Renal cortical epithelial cell (primary cell): Measurements from ENCODE around the gene DSN1. TPM values are rescaled to one million over a fixed set of nuclear protein-coding genes. Genes with fewer than 3 reads are reported as not detected.
"Not testable (repeated sequence)": the region's sequence is repeated elsewhere in the genome, so short reads cannot be mapped to it uniquely, and the experiment has no call there.

Experiments
- DNase-seq: peaks from one replicate; pipeline ENCODE4 v3.0.0-alpha.2; 2011; ENCODE audit warnings: low read depth
- total RNA-seq: library from RNA; depleted of rRNA; stranded (reverse); fragments of >200 nt; gene quantifications from 2 replicates; pipeline ENCODE4 v1.2.3, GENCODE V29; 2014

The DSN1 gene, protein sequence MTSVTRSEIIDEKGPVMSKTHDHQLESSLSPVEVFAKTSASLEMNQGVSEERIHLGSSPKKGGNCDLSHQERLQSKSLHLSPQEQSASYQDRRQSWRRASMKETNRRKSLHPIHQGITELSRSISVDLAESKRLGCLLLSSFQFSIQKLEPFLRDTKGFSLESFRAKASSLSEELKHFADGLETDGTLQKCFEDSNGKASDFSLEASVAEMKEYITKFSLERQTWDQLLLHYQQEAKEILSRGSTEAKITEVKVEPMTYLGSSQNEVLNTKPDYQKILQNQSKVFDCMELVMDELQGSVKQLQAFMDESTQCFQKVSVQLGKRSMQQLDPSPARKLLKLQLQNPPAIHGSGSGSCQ
- total RNA-seq = 8.1 and 19.1 TPM in 2 replicates

DNA sequence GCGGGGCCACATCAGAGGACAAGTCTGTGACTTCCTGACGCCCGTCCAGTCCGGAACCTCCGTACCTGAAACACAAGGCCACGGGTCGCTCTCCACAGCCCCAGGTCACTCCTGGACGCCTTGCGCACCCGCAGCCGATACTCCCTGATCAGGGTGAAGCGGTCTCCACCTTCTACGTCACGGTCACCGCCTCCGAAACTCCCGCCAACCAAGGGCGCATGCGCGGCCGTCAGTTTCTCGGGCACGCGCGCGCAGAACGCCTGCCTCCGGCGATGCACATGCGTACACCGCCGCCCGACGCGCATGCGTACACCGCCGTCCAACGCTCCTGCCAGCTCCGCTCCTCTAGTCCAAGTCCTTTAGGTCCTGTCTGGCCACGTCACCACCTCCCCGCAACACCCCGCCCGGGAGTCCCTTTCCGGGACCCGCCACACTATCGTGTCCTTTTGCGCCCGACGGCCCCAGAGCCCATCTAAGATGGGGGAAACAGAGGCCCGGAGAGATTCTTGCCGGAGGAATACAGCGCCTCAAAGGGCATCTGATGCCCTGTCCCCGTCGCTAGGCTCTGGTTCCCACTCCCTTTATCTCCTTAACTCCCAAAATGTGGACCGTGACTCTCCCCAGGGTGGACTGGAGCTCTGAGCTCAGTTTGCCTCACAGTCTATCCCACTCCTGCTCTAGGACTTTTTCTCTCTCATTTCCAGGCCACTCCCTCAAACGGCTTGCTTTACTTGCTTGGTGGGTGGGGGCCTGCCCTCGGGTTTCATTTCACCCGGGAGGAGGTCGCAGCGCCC is at the start of gene DSN1:
DSN1 (minus strand) TSS at position 167 of the 794 bp plus-strand sequence. CDS start 2,305 bp downstream, outside the sequence.
- peak; percentile 87 for DNase-seq

DNA sequence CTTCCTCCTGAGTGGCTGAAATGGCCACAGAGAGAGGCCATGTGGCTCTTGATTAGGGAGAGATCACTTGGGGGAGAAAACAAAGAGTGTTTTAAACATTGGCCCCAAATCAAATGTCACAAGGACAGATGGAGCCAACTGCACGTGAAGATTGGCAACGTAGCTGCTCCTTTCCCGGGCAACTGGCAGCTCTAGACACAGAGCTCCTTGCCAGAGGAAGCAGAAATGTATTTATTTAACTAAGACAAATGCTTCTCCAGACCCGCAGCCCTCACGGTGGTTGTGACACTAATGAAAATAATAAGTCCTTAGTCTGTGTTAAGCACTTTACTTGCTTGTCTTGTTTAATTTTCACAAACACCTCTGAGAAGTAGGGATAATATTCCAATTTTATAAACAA is 49.6 kb upstream of the DSN1 start:
- DNase-seq = no peak

DNA sequence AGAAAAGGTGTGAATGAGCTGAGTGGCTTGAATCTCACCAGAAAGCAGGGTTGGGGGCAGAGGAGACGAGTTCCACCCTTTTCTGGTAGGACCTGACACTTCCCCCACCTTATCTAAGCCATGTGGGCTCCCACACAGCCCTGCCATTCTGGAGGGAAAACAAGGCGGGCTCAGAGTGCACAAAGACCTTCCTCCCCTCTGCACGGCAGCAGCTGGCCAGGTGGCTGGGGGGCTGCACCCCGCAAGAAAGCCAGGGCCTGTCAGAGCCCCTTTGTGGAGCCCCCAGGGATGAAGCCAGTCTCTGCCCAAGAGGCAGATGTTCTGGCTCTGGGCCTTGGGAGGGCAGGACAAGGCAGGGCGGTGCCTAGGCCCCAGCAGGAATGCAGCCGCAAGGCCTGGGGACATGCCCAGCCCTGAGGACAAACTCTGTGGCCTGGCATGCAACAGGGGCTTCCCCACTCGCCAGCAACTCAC is 48.4 kb upstream of the DSN1 start:
- DNase-seq = no peak

DNA sequence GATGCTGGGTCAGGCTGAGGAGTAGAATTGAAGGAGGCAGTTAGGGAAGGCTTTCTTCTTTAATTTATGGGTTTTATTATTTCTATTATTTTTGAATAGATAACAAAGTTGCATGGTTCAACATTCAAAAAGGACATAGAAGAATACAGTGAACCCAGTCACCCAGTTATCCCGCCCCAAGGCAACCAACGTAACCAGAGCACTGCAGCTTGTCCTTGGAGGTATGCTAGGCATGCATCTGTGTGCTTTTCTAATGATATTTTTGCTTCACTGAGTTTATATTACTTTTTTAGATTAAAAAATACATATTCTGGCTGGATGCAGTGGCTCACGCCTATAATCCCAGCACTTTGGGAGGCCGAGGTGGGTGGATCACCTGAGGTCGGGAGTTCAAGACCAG is 47.4 kb upstream of the DSN1 start:
- DNase-seq = no peak

DNA sequence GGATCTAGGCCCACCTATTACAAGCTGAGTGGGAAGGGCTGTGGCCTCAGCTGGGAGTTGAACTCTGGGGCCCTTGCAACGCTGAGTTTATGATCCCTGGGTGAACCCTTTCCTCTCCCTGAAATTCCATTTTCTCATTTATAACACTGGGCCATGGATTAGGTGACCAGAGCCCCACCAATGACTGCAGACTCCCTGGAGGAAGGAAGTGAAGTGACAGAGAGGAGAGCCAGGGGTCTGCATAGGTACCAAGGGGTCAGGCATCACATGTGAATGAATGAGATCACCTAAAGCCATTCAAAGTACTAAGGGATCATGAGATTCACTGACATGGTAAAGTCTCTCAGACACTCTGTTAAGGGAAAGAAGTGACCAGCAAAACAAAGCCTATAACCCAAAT is 46.5 kb upstream of the DSN1 start:
- no peak for DNase-seq

DNA sequence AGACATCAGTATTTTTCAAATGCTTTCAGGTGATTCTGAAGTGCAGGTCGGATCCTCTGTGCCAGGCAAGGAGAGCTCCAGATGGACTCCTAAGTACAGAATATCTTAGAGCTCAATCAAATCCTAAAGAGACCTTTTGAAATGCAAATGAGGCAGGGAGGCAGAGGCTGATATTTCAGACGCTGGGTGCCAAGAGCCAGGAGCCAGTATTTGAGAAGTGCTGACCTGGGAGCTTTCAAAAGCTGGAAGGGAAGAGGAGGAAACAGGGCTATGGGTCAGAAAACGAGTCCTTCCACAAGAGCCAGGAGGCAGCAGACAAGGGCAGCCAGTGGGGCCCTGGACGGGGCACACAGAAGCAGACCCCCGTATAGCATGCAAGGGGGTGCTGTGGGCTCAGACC is 46.1 kb upstream of the DSN1 start:
- DNase-seq = no peak

DNA sequence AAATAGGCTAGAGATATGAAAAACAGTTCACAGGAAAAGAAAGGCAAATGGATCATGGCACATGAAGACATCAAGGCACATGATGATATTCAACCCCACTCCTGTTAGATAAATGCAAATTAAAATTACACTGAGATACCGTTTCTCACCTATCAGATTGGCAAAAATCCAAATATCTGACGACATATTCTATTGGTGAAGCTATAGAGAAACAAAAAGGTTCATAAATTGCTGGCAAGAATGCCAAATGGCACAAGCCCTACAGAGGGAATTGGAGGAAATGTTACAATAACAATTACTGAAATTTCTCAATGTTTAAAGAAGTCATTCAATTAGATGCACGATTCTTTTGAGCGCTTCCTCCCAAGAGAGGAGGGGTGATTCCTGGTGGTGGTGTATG is 45.3 kb upstream of the DSN1 start:
- DNase-seq = no peak

DNA sequence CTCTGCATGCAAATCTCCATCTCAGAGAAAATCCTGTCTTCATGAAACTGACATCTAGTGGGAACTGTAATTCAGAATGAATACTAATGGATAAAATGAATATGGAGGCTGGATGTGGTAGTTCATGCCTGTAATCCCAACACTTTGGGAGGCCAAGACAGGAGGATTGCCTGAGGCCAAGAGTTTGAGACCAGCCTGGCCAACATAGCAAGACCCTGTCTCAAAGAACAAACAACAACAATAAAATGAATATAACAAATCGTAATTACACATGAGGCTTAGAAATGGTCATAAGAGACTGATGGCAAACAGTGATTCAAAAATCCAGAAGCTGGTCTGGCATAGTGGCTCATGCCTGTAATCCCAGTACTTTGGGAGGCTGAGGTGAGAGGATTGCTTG is 44.6 kb upstream of the DSN1 start:
- no peak for DNase-seq

DNA sequence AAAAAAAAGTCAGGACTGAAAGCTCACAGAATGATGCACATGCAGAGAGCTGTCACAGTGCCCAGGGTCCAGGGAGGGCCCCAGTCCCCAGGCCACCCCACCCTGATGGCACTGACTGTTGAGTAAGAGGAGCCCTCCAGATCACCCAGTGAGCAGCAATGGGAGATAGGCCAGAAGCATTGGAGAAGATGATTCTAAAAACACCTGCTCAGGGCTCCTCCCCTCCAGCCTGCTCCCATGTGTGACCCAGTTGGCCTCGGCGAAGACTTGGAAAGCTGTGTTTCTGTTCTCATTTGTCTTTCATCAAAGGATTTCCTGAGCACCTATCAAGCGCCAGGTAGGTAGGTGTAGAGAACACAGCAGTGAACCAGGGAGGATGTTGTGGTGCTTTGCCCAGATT is 43.9 kb upstream of the DSN1 start:
- no peak for DNase-seq

DNA sequence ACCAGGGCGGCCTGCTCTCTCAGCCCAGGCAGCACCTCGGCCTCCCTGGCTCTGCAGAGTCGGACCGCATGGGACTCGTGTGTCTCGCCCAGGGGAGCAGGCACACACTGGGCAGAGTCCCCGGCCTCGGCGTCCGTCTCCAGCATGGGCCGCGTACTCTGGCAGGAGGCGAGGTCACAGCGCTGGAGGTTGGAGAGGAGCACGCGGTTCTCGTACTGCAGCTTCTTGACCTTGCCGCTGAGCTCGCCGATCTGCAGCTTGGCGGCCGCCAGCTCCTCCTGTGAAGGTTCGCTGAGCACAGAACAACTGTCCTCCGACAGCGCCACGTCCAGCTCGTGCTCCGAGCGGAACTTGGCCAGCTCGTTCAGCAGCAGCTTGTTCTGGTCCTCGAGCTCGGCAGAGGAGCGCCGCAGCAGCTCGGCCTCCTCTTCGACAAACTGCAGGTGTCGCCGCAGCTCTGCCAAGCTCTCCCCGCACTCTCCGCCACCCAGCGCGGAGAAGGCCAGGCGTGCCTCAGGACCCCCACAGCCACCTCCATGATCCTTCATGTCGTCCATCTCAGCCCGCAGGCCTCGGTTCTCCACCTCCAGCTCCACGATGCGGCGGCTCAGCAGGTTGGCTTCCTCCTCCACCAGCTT is 42.0 kb upstream of the DSN1 start:
- DNase-seq = no peak

DNA sequence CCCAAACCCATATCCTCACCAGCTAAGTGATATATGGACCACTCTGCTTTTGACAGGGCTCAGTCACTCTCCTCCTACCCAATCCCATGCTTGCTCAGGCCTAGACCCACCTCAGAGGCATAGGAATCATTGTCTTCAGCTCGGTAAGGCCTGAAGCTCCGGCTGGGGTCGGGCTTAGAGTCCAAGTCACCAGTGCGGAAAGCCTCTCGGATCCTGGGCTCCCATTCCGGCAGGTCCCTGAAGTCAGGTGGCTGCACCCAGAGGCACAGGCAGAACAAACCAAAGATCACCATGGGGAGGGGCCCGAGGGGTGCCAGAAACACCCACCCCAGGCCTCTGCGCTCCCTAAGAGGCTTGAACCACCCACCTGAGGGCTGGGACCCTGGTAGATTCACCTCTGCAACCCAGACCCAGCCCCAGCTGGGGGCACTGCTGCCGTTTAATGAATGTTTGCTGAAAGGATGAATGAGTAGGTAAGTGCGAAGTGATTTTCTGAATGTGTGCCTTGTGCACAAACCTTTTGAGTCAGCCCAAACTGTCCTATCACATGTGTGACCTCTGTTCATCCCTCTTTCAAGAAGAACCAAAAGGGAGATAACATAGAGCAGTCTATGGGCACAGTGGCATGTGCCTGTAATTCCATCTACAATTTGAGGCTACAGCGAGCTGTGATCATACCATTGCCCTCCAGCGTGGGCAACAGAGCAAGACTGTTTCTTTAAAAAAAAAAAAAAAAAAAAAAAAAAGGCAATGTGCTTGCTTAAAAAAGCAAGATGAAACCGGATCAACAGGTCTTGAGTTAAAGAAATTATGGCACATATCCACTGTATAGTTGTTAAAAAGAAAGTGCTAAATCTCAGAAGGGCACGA is 39.3 kb upstream of the DSN1 start:
- peak; percentile 20 for DNase-seq

DNA sequence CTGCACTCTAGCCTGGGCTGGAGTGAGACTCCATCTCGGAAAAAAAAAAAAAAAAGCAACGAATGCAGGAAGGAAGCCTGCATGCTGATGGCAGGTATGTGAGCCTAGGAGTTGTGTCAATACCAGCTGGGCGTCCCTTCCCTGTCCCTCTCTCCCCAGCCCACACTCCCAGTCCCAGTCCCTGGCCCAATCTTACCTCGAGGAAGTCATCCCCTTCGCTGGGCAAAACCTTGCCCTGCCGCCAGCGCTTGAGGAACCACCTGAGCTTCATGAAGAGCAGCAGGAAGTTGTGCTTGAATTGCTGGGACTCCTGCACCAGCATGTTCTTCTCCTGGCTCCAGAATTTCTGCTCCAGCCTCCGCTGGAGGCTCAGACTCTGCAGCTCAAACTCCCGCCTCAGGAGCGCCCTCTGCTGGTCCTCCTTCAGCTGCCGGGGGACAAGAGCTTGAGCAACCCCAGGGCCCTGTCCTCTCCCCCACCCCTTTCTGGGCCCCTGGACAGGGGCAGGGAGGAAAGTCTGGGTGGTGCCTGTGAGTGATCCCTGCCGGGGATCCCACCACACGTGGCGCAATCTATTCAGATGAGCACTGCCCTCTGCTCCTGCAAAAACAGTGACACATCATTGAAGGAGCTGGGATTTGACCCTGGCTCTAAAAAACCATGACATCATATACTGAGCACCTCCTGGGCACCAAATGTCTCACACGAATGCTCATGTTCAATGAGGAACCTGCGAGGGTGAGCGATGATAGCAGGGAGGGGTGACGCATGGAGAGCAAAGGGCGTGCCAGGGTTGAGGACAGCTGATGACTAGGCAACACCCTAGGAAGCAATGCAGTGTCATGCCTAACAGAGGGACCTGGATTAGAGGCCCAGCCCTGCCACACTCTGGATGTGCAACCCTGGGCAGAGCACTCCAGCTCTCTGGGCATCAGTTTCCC is 35.0 kb upstream of the DSN1 start:
- peak; percentile 93 for DNase-seq

DNA sequence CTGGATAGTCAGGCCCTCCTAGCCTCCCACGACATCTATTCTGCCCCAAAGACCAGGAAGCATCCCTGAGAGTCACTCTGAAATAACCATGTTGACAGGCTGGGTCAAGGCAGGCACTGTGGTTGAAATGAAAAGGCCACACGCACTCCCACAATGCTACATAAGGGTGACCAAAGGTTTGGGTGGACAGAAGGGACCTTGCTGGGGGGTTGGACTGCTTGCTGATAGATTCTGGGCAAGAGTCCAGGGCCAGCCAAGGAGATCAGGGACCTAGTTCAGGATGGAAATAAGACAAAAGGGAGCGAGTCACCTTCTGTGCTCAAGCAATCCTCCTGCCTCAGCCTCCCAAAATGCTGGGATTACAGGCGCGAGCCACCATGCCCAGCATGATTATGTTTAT is 32.5 kb upstream of the DSN1 start:
- no peak for DNase-seq

DNA sequence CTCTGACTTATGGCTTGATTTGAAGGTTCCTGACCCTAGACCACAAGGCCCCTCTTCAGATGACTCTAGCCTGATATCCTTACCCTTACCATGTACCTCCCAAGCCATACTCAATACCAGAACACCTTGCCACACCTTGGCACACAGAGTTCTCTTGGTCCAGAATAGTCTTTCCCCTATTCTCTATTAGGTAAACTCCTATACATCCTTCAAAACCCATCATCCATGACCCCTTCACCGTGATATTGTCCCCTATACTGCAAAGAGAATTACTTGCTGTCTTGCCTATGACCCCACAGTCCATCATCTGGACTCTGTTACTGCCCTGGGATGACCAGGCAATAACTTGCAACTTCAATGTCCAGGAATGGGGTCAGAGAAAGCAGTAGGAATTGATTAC is 31.8 kb upstream of the DSN1 start:
- no peak for DNase-seq

DNA sequence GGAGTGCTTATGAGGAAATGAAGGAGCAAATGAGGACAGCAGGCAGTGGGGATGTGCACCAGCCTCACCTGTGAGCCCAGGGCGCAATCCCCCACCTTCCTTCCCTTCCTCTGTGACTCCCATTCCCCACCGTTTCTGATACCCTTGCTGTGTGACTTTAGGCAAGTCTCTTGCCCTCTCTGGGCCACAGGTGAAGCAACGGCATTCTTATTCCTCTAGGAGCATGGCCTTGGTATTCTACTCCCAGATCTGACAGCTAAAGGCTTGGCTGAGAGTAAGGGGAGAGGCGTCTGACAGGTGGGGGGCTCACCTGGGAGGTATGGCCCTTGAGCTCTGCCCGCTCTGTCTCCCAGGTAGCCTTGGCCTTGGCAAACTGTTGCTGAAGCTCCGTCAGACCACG is 30.9 kb upstream of the DSN1 start:
- DNase-seq = no peak

DNA sequence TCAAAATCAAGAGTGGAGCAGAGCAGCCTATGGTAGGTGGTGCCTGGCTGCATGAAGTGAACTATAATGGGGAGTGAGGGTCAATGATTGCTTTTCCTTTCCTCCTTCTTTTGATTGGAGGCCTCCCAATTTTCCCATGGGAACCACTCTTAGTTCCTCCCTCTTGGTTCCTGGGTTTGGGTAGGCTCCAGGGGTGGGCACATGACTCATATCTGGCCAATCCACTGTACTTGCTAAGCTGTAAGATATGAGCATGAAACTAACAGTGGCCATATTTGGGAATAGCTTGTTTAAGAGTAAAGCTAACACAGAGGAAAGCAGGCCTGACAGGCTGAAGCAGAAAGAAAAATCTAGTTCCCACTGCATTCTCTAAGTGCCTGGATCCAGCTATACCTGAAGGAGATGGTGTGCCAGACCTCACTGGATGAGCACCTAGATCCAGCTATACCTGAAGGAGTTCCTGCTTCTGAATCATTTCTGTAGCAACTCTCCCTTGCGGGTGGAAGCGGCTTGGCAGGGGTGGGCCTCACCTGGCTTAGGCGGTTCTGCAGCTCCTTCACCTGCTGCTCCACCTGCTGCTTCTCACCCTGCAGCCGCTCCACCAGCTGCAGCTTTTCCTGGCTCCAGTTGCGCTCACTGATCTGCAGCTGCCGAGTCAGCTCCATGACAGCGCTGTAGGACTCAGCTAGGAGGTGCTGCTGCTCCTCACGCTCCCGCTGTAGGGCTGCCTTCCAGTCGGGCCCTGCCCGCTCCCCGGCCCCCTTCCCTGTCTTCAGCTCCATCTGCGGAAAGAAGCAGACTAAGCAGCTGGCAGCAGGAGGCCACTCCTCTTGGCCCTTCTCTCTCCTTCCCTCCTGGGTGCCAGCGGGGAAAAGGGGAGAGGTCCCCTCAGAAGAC is 29.0 kb upstream of the DSN1 start:
- DNase-seq = peak; percentile 19

DNA sequence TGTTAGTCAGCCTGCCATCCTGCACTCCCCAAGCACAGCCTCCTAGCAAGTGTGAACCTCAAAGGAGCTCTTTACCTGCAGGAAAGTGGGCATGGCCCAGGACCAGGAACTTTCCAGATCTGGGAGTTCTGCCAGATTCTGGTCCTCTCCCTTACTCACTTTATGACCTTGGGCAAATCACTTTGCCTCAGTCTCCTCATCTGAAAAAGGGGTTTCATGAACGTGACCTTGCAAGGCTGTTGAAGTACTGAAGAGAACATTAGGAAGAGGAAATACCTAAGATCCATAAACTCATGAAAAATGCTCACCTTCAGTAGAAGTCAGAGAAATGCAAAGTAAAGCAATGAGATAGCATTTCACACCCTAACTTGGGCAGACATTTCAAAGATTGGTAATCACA is 26.8 kb upstream of the DSN1 start:
- DNase-seq = no peak

DNA sequence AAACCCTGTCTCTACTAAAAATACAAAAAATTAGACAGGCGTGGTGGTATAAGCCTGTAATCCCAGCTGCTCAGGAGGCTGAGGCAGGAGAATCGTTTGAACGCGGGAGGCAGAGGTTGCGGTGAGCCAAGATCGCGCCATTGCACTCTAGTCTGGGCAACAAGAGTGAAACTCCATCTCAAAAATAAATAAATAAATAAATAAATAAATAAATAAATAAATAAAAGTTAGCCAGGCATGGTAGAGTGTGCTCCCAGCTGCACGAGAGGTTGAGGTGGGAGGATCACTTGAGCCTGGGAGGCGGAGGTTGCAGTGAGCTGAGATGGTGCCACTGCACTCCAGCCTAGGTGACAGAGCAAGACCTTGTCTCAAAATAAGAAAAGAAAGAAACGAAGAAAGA is 25.8 kb upstream of the DSN1 start:
- not testable (repeated sequence) for DNase-seq

DNA sequence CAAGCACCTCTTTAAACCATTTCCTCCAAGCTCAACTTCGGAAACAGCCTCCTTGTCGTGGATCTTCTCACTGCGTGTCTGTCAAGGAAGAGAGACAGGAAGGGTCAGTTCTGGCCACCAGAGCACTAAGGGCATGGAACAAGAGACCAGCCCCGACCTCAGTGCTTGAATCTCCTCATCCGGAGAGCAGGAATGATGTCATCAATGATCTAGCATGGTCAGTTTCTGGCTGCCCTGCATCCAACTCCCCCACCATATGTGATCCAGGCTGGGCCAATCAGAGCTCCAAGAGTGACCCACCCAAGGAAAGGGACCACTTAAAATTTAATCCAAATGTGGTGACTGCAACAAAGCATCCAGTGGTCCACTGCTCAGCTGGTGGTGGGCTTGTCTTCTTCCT is 23.3 kb upstream of the DSN1 start:
- DNase-seq = no peak

DNA sequence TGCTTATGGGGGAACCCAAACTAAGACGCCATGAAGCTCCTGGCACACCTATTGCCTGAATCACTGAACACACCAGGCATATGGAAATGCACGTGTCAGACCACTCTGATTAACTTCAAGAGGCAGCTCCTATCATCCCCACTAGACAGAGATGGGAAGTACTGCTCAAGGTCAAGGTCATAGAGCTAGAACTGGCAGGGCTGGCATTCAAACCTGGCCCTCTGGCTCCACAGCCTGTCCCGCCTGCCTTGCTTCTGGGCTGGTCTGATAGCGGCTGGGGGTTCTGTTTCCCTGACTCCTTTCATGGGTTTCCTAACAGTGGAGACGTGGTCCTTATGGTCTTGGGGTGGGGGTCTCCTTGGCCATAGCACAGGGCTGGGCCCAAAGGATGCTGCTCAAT is 22.6 kb upstream of the DSN1 start:
- no peak for DNase-seq
